Peyer's patch (tissue), 4 donors: Measurements from ENCODE around the gene ZNF729. TPM values are rescaled to one million over a fixed set of nuclear protein-coding genes. Genes with fewer than 3 reads are reported as not detected.

Experiments used
- DNase-seq, 3 donors: peaks; one replicate each; pipeline ENCODE4 v3.0.0-alpha.2; 2017 to 2019
- H3K27ac ChIP-seq, 4 donors: fragments of 200-600 bp; sonication (generic); one replicate each; pipeline ENCODE4 v1.5.1; 2016 to 2019
- H3K27me3 ChIP-seq, 2 donors: fragments of 200-600 bp; sonication (generic); one replicate each; pipeline ENCODE4 v1.5.1; 2019
- H3K36me3 ChIP-seq, 3 donors: fragments of 200-600 bp; sonication (generic); one replicate each; pipeline ENCODE4 v1.5.1; 2016 to 2019
- H3K4me1 ChIP-seq, 4 donors: fragments of 200-600 bp; sonication (generic); one replicate each; pipeline ENCODE4 v1.5.1; 2016 to 2019
- H3K4me3 ChIP-seq, 4 donors: fragments of 200-600 bp; sonication (generic); 1 replicate in 3 of 4; 2 replicates in 1 of 4; pipeline ENCODE4 v1.5.1; 2016 to 2019; ENCODE audit warnings: mild to moderate bottlenecking in 1 of 4
- H3K9me3 ChIP-seq, 4 donors: fragments of 200-600 bp; sonication (generic); one replicate each; pipeline ENCODE4 v1.5.1; 2016 to 2019; ENCODE audit warnings: mild to moderate bottlenecking in 1 of 4
- CTCF ChIP-seq, 6 experiments: fragments of 450-650 bp in 4 of 6; fragments of 200-600 bp in 2 of 6; sonication (generic) in 1 of 6; IDR thresholded peaks; one replicate each; pipeline ENCODE4 v1.5.1; 2017 to 2019; ENCODE audit warnings: antibody characterized with exemption in 6 of 6, mild to moderate bottlenecking in 3 of 6, moderate library complexity in 1 of 6
- POLR2A ChIP-seq, 2 donors: fragments of 450-650 bp; IDR thresholded peaks; one replicate each; pipeline ENCODE4 v1.5.1; 2017; ENCODE audit warnings: antibody characterized with exemption in 2 of 2, mild to moderate bottlenecking in 2 of 2, moderate library complexity in 2 of 2
- total RNA-seq, 4 donors: library from RNA; depleted of rRNA; stranded (reverse); fragments of >200 nt; gene quantifications; one replicate each; pipeline ENCODE4 v1.1.0, GENCODE V29; 2016

Gene ZNF729
- total RNA-seq, result not detected

GRCh38 chr19:22286151-22286810 lies at the start of gene ZNF729:
ZNF729 (plus strand) TSS chr19:22286441; CDS start chr19:22286526, 85 bp downstream.
- no peak for DNase-seq
- TF ChIP-seq POLR2A (IDR thresholded peaks at IDR 0.05), result no peak
- no peak for TF ChIP-seq CTCF (IDR thresholded peaks at IDR 0.05)
- peaks cover 0 to 6% (median 1%) of the 10 kb centered on the region in 4 donors for H3K9me3 ChIP-seq
- H3K36me3 ChIP-seq, result no peaks in the 10 kb centered on the region
- H3K4me3 ChIP-seq, result no peak within 1 kb of the TSS
- no peaks in the 10 kb centered on the region for H3K27me3 ChIP-seq
- no peaks in the 10 kb centered on the region for H3K4me1 ChIP-seq
- no peak within 1 kb of the TSS for H3K27ac ChIP-seq

- H3K4me3 ChIP-seq, result no peak overlapping the region
- DNase-seq, result no peak
- H3K27ac ChIP-seq, result no peak overlapping the region
- no peaks in the 10 kb centered on the region for H3K4me1 ChIP-seq
- no peaks in the 10 kb centered on the region for H3K36me3 ChIP-seq
- no peaks in the 10 kb centered on the region for H3K27me3 ChIP-seq
- no peaks in the 10 kb centered on the region for H3K9me3 ChIP-seq
- TF ChIP-seq CTCF (IDR thresholded peaks at IDR 0.05) (no peak), POLR2A (IDR thresholded peaks at IDR 0.05) (no peak)
Observed at GRCh38 chr19:22256856-22257255, 29.4 kb upstream of the ZNF729 start.

- no peaks in the 10 kb centered on the region for H3K9me3 ChIP-seq
- DNase-seq, result no peak
- H3K4me3 ChIP-seq, result no peak overlapping the region
- no peaks in the 10 kb centered on the region for H3K4me1 ChIP-seq
- H3K27ac ChIP-seq, result no peak overlapping the region
- no peaks in the 10 kb centered on the region for H3K36me3 ChIP-seq
- TF ChIP-seq CTCF (IDR thresholded peaks at IDR 0.05) (no peak), POLR2A (IDR thresholded peaks at IDR 0.05) (no peak)
- no peaks in the 10 kb centered on the region for H3K27me3 ChIP-seq
Observed at GRCh38 chr19:22257381-22257780, 28.9 kb upstream of the ZNF729 start.

GRCh38 chr19:22257916-22258315 lies 28.3 kb upstream of the ZNF729 start:
- no peak overlapping the region for H3K27ac ChIP-seq
- no peak overlapping the region for H3K4me3 ChIP-seq
- H3K4me1 ChIP-seq, result no peaks in the 10 kb centered on the region
- H3K27me3 ChIP-seq, result no peaks in the 10 kb centered on the region
- no peak for TF ChIP-seq CTCF (IDR thresholded peaks at IDR 0.05)
- TF ChIP-seq POLR2A (IDR thresholded peaks at IDR 0.05), result no peak
- DNase-seq, result no peak
- H3K9me3 ChIP-seq, result no peaks in the 10 kb centered on the region
- no peaks in the 10 kb centered on the region for H3K36me3 ChIP-seq

- Histone ChIP-seq H3K27ac (no peak overlapping the region), H3K4me3 (no peak overlapping the region), H3K9me3 (no peaks in the 10 kb centered on the region), H3K4me1 (no peaks in the 10 kb centered on the region), H3K36me3 (no peaks in the 10 kb centered on the region), H3K27me3 (no peaks in the 10 kb centered on the region)
- no peak for DNase-seq
- TF ChIP-seq POLR2A (IDR thresholded peaks at IDR 0.05) (no peak), CTCF (IDR thresholded peaks at IDR 0.05) (no peak)
Observed at GRCh38 chr19:22260499-22260898, 25.7 kb upstream of the ZNF729 start.

- no peak overlapping the region for H3K27ac ChIP-seq
- H3K9me3 ChIP-seq, result no peaks in the 10 kb centered on the region
- TF ChIP-seq POLR2A (IDR thresholded peaks at IDR 0.05) (no peak), CTCF (IDR thresholded peaks at IDR 0.05) (no peak)
- no peaks in the 10 kb centered on the region for H3K36me3 ChIP-seq
- no peak overlapping the region for H3K4me3 ChIP-seq
- DNase-seq, result no peak
- H3K27me3 ChIP-seq, result no peaks in the 10 kb centered on the region
- no peaks in the 10 kb centered on the region for H3K4me1 ChIP-seq
Observed at GRCh38 chr19:22261596-22261995, 24.6 kb upstream of the ZNF729 start.
